Nephron (organoid): ENCODE results near the gene LENG9.
"Not testable (repeated sequence)": the region's sequence is repeated elsewhere in the genome, so short reads cannot be mapped to it uniquely, and the experiment has no call there.

Experiments
- H3K27ac Mint-ChIP-seq, 3 experiments: 2 replicates each; pipeline ENCODE4 v1.8.0; 2020; ENCODE audit warnings: mixed read lengths in 3 of 3, mild to moderate bottlenecking in 2 of 3, moderate library complexity in 1 of 3
- H3K27me3 Mint-ChIP-seq: 2 replicates; pipeline ENCODE4 v1.8.0; 2021; ENCODE audit warnings: low read depth, mild to moderate bottlenecking, moderate library complexity, mixed read lengths
- H3K36me3 Mint-ChIP-seq: 2 replicates; pipeline ENCODE4 v1.8.0; 2020; ENCODE audit warnings: low read depth, mixed read lengths
- H3K4me1 Mint-ChIP-seq: 2 replicates; pipeline ENCODE4 v1.8.0; 2020; ENCODE audit warnings: mixed read lengths
- H3K4me3 Mint-ChIP-seq, 3 experiments: 2 replicates each; pipeline ENCODE4 v1.8.0; 2020; ENCODE audit warnings: mild to moderate bottlenecking in 3 of 3, mixed read lengths in 3 of 3, moderate library complexity in 2 of 3
- H3K9me3 Mint-ChIP-seq: 2 replicates; pipeline ENCODE4 v1.8.0; 2020; ENCODE audit warnings: mixed read lengths
- TF ChIP-seq, protein P1 (sequence below), 3 experiments: fragments of 200-600 bp; sonication (generic); IDR thresholded peaks; one replicate each; pipeline ENCODE4 v1.5.0; 2021; ENCODE audit warnings: antibody characterized with exemption in 3 of 3; ENCODE audit not compliant: unreplicated experiment in 3 of 3

The LENG9 gene

GRCh38 chr19:54451997-54452396 lies 11.6 kb downstream of the LENG9 start:
- Mint-ChIP-seq H3K27ac (no peak overlapping the region), H3K9me3 (no peaks in the 10 kb centered on the region), H3K36me3 (peaks cover 40% of the 10 kb centered on the region), H3K4me1 (peaks cover 30% of the 10 kb centered on the region), H3K27me3 (no peaks in the 10 kb centered on the region), H3K4me3 (peak overlapping the region in 2 of 3 experiments; percentile 97 to 99)
- TF ChIP-seq, protein P1, sequence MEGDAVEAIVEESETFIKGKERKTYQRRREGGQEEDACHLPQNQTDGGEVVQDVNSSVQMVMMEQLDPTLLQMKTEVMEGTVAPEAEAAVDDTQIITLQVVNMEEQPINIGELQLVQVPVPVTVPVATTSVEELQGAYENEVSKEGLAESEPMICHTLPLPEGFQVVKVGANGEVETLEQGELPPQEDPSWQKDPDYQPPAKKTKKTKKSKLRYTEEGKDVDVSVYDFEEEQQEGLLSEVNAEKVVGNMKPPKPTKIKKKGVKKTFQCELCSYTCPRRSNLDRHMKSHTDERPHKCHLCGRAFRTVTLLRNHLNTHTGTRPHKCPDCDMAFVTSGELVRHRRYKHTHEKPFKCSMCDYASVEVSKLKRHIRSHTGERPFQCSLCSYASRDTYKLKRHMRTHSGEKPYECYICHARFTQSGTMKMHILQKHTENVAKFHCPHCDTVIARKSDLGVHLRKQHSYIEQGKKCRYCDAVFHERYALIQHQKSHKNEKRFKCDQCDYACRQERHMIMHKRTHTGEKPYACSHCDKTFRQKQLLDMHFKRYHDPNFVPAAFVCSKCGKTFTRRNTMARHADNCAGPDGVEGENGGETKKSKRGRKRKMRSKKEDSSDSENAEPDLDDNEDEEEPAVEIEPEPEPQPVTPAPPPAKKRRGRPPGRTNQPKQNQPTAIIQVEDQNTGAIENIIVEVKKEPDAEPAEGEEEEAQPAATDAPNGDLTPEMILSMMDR (IDR thresholded peaks at IDR 0.05; ENCODE audit: unreplicated experiment in 3 of 3) = no peak

- peaks cover 40% of the 10 kb centered on the region for H3K36me3 Mint-ChIP-seq
- no peaks in the 10 kb centered on the region for H3K9me3 Mint-ChIP-seq
- TF ChIP-seq, protein P1 (IDR thresholded peaks at IDR 0.05; ENCODE audit: unreplicated experiment in 3 of 3) = no peak
- peak overlapping the region; percentile 94 to 99 (median 97) for H3K4me3 Mint-ChIP-seq
- H3K4me1 Mint-ChIP-seq = peaks cover 34% of the 10 kb centered on the region
- H3K27ac Mint-ChIP-seq = peak overlapping the region; percentile 93 to 99 (median 98)
- no peaks in the 10 kb centered on the region for H3K27me3 Mint-ChIP-seq
Measured at GRCh38 chr19:54451331-54451871, 12.2 kb downstream of the LENG9 start.

- TF ChIP-seq, protein P1 (IDR thresholded peaks at IDR 0.05; ENCODE audit: unreplicated experiment in 3 of 3) = no peak
- H3K4me1 Mint-ChIP-seq = peaks cover 34% of the 10 kb centered on the region
- no peaks in the 10 kb centered on the region for H3K9me3 Mint-ChIP-seq
- peaks cover 39% of the 10 kb centered on the region for H3K36me3 Mint-ChIP-seq
- peak overlapping the region; percentile 93 to 99 (median 98) for H3K27ac Mint-ChIP-seq
- peak overlapping the region; percentile 94 to 99 (median 97) for H3K4me3 Mint-ChIP-seq
- no peaks in the 10 kb centered on the region for H3K27me3 Mint-ChIP-seq
Measured at GRCh38 chr19:54449701-54450069, 13.9 kb downstream of the LENG9 start.

- Mint-ChIP-seq H3K9me3 (no peaks in the 10 kb centered on the region), H3K27me3 (no peaks in the 10 kb centered on the region), H3K27ac (peak within 1 kb of the TSS; percentile 93 to 100 (median 99)), H3K4me1 (peaks cover 34% of the 10 kb centered on the region), H3K4me3 (peak within 1 kb of the TSS; percentile 94 to 99 (median 97)), H3K36me3 (peaks cover 40% of the 10 kb centered on the region)
- TF ChIP-seq, protein P1 (IDR thresholded peaks at IDR 0.05; ENCODE audit: unreplicated experiment in 3 of 3) = no peak
Measured at GRCh38 chr19:54448774-54449700, 14.5 kb downstream of the LENG9 start, which contains the start of gene LENG8. TSS of gene LENG8 (plus strand) at chr19:54449199. CDS start at chr19:54451345, 2,146 bp downstream.

DNA sequence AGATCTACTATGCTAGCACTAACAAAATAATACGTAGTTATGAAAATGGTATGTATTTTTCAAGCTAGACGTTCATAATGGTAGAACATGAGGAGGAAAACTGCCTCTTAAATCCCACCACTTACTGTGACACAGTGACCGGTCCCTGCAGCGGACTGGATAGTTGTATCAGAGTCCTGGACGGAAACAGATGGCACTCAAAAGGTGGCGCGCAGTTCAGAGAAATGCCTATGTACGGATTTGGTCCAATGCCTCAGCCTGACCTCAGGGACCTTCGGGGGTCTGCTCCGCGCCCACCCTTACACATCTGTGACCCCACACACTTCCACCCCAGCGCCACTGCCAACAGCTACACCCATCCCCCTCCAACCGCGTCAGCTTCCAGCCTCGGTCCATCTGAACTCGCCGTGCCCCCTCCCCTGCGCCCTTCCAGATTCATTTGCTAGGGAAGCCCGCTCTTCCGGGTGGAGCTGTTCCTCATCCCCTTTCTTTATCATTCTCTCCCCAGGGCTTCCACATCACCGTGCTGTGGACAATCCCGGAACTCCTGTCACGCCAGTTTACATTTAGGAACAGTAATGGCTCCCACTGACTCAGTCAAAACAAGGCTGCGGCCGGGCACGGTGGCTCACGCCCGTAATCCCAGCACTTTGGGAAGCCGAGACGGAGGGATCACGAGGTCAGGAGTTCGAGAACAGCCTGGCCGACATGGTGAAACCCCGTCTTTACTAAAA lies 15.4 kb downstream of the LENG9 start:
- peaks cover 34% of the 10 kb centered on the region for H3K36me3 Mint-ChIP-seq

DNA sequence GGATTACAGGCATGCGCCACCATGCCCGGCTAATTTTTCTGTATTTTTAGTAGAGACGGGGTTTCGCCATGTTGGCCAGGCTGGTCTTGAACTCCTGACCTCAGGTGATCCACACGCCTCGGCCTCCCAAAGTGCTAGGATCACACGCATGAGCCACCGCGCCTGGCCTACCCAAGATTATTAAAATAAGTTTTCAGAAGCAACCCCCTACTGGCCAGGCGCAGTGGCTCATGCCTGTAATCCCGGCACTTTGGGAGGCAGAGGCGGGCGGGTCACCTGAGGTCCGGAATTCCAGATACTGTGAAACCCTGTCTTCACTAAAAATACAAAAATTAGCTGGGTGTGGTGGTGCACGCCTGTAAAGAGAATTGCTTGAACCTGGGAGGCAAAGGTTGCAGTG lies 17.2 kb downstream of the LENG9 start:
- Mint-ChIP-seq H3K36me3 (peaks cover 26% of the 10 kb centered on the region), H3K4me1 (peaks cover 34% of the 10 kb centered on the region)
- not testable (repeated sequence) for H3K27ac Mint-ChIP-seq, H3K27me3 Mint-ChIP-seq, H3K4me3 Mint-ChIP-seq, H3K9me3 Mint-ChIP-seq

More for the DNA sequence above, 15.4 kb downstream of the LENG9 start:
- no peaks in the 10 kb centered on the region for H3K27me3 Mint-ChIP-seq
- peak overlapping the region; percentile 93 to 100 (median 99) for H3K27ac Mint-ChIP-seq
- H3K4me3 Mint-ChIP-seq = peak overlapping the region; percentile 94 to 99 (median 97)
- H3K4me1 Mint-ChIP-seq = peaks cover 34% of the 10 kb centered on the region
- H3K9me3 Mint-ChIP-seq = no peaks in the 10 kb centered on the region
- TF ChIP-seq, protein P1 (IDR thresholded peaks at IDR 0.05; ENCODE audit: unreplicated experiment in 3 of 3) = no peak
